Measurements from ENCODE around the gene SERAC1.
A peak's percentile ranks its signal among the peaks of the same experiment; 100 is the strongest.

The SERAC1 gene

GRCh38 chr6:158078320-158078719, 89.7 kb downstream of the SERAC1 start:
- DNase-seq (ENCODE audit: low read depth, low spot score): no peak

GRCh38 chr6:158077676-158078075, 90.4 kb downstream of the SERAC1 start:
- no peak for DNase-seq (ENCODE audit: low read depth, low spot score)

DNA sequence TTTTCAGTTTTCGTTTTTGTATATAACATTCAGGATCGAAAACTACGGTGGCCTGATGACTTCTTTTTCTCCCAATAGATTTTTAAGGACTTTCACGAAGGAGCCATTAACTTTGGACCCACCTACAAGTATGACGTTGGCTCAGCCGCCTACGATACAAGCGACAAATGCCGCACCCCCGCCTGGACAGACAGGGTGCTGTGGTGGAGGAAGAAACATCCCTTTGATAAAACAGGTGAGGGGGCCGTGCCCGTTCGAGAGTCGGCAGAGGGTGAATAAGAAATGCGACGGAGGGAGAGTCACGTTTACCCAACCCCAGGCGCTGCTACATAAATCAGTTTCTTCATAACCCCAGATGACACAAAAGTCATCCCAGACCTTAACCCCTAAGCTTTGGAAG, 91.5 kb downstream of the SERAC1 start:
- DNase-seq (ENCODE audit: low read depth, low spot score): no peak

GRCh38 chr6:158073776-158074175, 94.3 kb downstream of the SERAC1 start:
- DNase-seq (ENCODE audit: low read depth, low spot score): no peak

- peak; percentile 80 for DNase-seq (ENCODE audit: low read depth, low spot score)
These were observed 95.9 kb downstream of the SERAC1 start for GRCh38 chr6:158072083-158072721.

- DNase-seq (ENCODE audit: low read depth, low spot score): no peak
These were observed 96.7 kb downstream of the SERAC1 start for GRCh38 chr6:158071121-158072082.

- DNase-seq (ENCODE audit: low read depth, low spot score): no peak
These were observed 97.5 kb downstream of the SERAC1 start for GRCh38 chr6:158070513-158070912.

DNA sequence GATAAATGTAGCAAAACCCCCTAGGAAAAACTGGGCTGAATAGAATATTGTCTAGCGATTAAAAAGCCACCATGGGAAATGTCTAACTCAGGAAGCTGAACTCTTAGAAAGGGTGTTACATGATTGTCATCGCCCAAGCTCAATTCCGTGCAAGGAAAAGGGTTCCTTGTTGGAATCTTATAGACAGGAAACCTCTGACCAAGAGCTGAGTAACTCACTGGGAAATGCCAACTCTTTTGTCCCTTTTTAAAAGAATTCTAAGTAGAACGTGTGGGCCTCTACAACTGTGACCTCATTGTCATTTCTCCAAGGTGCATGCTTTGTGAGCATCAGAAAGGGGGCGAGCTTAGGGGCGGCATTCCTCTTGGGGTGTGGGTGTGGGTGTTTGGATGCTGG, 98.3 kb downstream of the SERAC1 start:
- DNase-seq (ENCODE audit: low read depth, low spot score): no peak

GRCh38 chr6:158068893-158069799, 98.9 kb downstream of the SERAC1 start:
- DNase-seq (ENCODE audit: low read depth, low spot score): no peak

DNA sequence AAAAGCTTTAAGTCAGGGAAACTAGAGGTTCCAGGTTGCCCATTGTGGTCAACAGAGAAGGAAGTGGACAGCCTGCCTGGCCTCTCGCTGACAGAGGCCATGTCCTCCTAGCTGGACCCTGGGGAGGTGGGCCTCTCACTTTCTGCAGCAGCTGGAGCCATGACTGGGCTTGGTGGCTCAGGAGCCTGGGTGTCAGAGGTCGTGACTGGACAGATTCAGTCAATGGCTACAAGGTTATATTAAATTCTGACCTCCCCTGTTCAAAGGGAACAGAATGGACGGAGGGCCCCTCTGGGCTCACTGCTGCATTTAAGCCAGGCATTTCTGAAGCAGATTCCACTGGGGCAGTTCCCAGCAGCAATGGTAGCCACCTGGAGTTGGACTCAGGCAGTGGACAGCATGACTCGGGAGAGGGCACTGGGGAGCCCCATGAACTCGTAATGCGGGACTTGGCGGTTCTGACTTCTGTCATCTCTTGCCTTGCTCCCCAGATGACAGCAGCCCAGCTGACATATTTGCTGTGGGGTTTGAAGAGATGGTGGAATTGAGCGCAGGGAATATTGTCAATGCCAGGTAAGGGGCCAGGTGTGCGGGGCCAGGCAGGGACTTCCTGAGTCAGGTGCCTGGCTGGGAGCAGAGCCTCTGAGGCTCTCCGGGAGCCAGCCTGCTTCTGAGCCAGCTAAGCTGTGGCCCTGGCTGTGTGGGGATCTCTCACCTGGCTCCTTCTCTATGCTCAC, 99.7 kb downstream of the SERAC1 start:
- DNase-seq (ENCODE audit: low read depth, low spot score): no peak

GRCh38 chr6:158067436-158068015, 100.5 kb downstream of the SERAC1 start:
- DNase-seq (ENCODE audit: low read depth, low spot score): no peak

DNA sequence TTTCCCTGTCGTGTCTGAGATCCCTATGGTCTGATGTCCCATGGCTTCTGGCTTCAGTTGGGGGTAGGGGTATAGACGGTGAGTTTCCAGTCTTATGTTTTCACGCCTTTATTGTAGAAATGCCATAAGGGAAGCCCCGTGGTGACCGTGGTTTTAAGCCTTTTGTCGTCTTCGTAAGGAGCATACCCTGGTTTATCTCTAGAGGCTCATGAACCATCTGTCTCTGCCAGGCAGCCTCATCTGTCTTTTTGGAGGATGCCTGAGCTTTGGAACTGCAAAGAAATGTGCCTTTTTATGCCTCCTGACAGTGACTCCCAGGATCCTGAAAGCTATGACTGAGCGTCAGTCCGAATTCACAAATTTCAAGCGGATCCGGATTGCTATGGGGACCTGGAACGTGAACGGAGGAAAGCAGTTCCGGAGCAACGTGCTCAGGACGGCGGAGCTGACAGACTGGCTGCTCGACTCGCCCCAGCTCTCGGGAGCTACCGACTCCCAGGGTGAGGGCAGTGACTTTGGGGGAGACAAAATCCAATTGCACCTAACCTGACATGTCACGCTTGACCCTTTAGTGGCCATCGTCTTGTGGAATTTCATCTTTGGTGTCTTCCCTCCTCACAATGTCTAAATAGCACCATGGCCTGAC, 101.8 kb downstream of the SERAC1 start:
- DNase-seq (ENCODE audit: low read depth, low spot score): no peak

DNA sequence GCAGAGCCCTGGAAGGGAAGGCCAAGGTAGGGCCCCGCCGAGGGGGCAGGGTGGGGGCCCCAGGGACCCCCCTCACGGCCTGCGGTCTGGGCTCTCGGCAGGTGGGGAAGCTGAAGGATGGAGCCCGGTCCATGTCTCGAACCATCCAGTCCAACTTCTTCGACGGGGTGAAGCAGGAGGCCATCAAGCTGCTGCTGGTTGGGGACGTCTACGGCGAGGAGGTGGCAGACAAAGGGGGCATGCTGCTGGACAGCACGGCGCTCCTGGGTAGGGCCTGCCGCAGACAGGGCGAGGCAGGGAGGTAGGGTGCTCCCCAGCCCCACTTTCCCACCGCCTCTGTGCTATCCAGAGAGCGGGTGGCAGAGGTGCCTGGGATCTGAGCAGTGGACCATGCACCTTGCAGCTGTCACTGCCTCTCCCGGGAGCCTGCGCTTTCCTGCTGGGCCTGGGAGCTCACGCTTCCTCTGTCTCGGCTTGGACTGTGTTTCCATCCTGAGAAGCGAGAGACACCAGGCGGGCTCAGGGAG, 103.3 kb downstream of the SERAC1 start:
- DNase-seq (ENCODE audit: low read depth, low spot score): no peak

DNA sequence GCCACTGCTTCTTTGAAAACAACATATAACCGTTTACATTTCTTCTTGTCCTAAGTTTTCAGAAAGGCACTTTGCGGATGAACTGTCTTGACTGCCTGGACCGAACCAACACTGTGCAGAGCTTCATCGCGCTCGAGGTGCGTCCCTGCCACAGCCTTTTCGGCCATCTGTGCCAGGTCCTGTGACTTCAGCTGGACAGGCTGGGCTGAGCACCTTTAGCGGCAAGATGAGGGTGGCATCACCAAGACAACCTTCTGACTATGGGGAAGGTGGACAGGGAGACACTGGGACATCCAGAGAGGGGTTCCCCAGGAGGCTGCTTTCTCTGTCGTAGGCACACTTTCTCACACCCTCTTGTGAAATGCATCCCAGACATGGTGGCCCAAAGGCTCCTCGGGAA, 104.3 kb downstream of the SERAC1 start:
- DNase-seq (ENCODE audit: low read depth, low spot score): no peak

DNA sequence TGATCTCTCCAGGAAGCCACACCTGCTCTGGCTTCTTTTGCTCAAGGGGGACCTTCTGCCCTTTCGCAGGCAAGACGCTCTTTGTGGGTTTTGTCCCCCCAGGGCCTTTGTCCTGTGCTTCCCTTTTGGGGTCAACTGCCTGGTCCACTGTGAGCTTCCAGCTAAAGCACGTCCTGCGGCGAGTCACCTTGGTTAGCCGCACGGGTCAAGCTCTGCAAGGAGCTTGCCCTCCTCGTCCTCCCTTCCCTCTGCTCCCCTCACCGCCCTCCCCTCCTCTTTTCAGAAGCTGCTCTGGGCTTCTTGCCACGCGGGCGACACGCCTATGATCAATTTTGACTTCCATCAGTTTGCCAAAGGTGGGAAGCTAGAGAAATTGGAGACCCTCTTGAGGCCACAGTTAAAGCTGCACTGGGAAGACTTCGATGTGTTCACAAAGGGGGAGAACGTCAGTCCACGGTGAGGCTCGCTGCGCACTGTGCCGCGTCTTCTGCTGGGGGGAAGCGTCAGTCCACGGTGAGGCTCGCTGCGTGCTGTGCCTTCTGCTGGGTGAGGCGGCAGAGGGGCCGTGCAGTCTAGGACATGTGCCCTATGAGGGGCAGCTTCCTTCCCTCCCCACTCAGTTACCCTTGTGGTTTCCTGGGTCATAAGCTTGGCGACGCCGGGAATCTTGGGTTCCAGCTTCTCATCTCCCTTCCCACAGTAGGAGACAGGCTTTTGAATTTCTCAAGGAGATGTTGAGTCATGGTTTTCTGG, 106.2 kb downstream of the SERAC1 start:
- DNase-seq (ENCODE audit: low read depth, low spot score): no peak

DNA sequence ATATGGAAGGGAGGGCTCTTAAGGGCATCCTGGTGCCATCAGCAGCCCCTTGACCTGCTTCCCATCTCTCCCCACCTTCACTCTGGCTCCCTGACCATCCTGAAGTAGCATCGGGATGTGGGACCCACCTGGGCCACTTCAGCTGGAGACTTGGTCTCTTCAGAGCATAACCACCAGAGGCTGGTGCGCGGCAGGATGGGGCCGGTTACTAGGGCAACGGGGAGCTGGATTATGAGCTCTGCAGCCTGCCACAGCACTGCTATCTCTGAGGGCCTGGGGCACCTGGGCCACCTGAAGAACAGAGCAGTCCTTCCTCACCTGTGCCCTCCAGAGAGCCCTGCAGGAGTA, 106.7 kb downstream of the SERAC1 start:
- DNase-seq (ENCODE audit: low read depth, low spot score): no peak

DNA sequence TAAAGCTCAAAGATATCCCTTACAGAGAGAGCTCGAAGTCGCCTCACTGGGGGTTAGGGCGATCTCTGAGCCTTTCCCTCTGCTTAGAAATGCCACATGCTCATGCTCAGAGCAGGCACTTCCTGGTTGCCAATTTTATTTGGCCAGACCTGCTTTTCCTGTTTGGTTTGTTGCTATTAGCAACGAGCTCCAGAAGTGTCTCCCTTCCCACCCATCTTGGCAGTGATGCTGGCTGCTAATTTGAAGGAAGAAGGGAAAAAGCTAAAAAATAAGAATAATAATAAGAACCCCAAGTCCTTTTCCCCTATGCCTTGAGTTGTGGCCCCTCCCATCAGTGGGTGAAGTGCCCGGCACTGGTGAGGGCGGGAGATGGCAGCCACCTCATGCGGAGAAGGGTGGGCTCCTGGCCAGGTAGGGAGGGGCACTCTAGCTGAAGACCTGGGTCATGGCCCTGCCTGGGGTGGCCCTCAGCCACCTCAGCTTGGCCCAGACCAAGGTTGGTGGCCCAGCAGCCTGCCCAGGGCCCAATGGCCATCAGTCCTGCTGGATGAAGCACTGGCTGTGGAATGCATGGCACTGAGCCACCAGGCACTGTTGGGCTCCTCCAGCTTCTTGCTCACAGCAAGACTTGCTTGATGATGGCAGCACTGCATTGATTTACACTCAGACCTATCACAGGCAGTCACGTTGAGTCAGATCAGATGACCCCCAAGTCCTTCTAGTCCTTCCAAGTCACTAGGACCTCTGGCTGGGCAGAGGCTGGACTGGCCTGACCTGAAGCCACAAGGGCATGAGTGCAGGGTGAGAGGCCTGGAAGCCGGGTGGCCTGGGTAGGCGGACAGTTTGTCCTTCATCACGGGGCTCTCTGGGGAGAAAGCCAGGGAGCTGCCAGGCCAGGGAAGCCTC, 107.4 kb downstream of the SERAC1 start:
- peak; percentile 82 for DNase-seq (ENCODE audit: low read depth, low spot score)
